Endothelial cell of umbilical vein (primary cell): ENCODE measurements around the gene TEX29. TPM values are rescaled to one million over a fixed set of nuclear protein-coding genes. Genes with fewer than 3 reads are reported as not detected.

Experiments
- BruUV-seq: library from RNA; stranded (reverse); fragments of 400-500 nt; replicated peaks from 2 replicates; lab custom pipeline; 2021; lab: Mats Ljungman, UMichigan
- CTCF ChIA-PET: fragments of 300-600, 350-600 bp; sonication (Branson Sonifier 250); formaldehyde crosslinking; loops from one replicate; lab custom pipeline; 2021; ENCODE audit warnings: antibody characterized with exemption, inconsistent platforms; lab: Charles Lee
- POLR2A ChIA-PET: fragments of 300-600, 350-600 bp; sonication (Branson Sonifier 250); formaldehyde crosslinking; loops from one replicate; lab custom pipeline; 2021; ENCODE audit warnings: antibody characterized with exemption, inconsistent platforms; lab: Charles Lee
- DNase-seq: peaks from one replicate; pipeline ENCODE4 v3.0.0-alpha.2; 2011; ENCODE audit warnings: low read depth, low spot score
- FAIRE-seq: peaks from 2 replicates; lab custom pipeline; 2011; peaks lifted over from hg19 to GRCh38; lab: Jason Lieb, UNC
- H2AFZ ChIP-seq: 2 replicates; pipeline ENCODE4 v1.6.0; 2012; ENCODE audit warnings: low read depth, low read length, control low read depth, inconsistent platforms
- H3K27ac ChIP-seq: 2 replicates; pipeline ENCODE4 v1.5.1; 2011; ENCODE audit warnings: low read depth, mild to moderate bottlenecking, control low read depth, low read length, moderate library complexity; ENCODE audit not compliant: insufficient read depth
- H3K27me3 ChIP-seq, 2 experiments: 2 replicates each; pipeline versions ENCODE4 v1.6.0 to v1.6.1; 2011; ENCODE audit warnings: low read length in 2 of 2, mixed read lengths in 1 of 2; ENCODE audit not compliant: control insufficient read depth in 2 of 2, insufficient read depth in 2 of 2
- H3K36me3 ChIP-seq, 2 experiments: 2 replicates in 1 of 2; 3 replicates in 1 of 2; pipeline ENCODE4 v1.5.1; 2011; ENCODE audit warnings: low read length in 2 of 2, mild to moderate bottlenecking in 1 of 2, moderate library complexity in 1 of 2; ENCODE audit not compliant: control insufficient read depth in 2 of 2, insufficient read depth in 2 of 2; ENCODE audit errors: extremely low read depth in 1 of 2
- H3K4me1 ChIP-seq: 3 replicates; pipeline ENCODE4 v1.5.1; 2011; ENCODE audit warnings: mild to moderate bottlenecking, low read length; ENCODE audit not compliant: control insufficient read depth, insufficient read depth; ENCODE audit errors: extremely low read depth
- H3K4me2 ChIP-seq: 2 replicates; pipeline ENCODE4 v1.6.1; 2011; ENCODE audit warnings: low read length, control low read depth, mixed read lengths; ENCODE audit not compliant: insufficient read depth
- H3K4me3 ChIP-seq, 3 experiments: fragments of 200-600 bp in 1 of 3; sonication (generic), shearing (Covaris generic) in 1 of 3; replicated peaks in 1 of 3; 2 replicates each; pipeline ENCODE4 v1.5.1; 2011 to 2016; ENCODE audit warnings: control low read depth in 3 of 3, low read length in 3 of 3, mild to moderate bottlenecking in 2 of 3, inconsistent platforms in 1 of 3, low read depth in 1 of 3, moderate library complexity in 1 of 3; ENCODE audit not compliant: insufficient read depth in 1 of 3
- H3K79me2 ChIP-seq: 2 replicates; pipeline ENCODE4 v1.6.0; 2012; ENCODE audit warnings: low read length, inconsistent platforms; ENCODE audit not compliant: control insufficient read depth, insufficient read depth
- H3K9ac ChIP-seq: replicated peaks from 2 replicates; pipeline ENCODE3; 2011; ENCODE audit warnings: low read length, control low read depth; ENCODE audit not compliant: insufficient read depth; ENCODE audit errors: extremely low read depth
- H3K9me1 ChIP-seq: replicated peaks from 3 replicates; pipeline ENCODE4 v1.6.0; 2011; ENCODE audit warnings: mild to moderate bottlenecking, low read length; ENCODE audit not compliant: control insufficient read depth, insufficient read depth; ENCODE audit errors: extremely low read depth
- H3K9me3 ChIP-seq: replicated peaks from 2 replicates; pipeline ENCODE4 v1.5.1; 2012; ENCODE audit warnings: low read length, inconsistent platforms; ENCODE audit not compliant: control insufficient read depth, insufficient read depth
- H4K20me1 ChIP-seq: replicated peaks from 2 replicates; pipeline ENCODE3; 2011; ENCODE audit warnings: mild to moderate bottlenecking, low read length; ENCODE audit not compliant: control insufficient read depth, insufficient read depth; ENCODE audit errors: extremely low read depth
- CTCF ChIP-seq, 2 donors: IDR thresholded peaks; 1 replicate in 1 of 2; 2 replicates in 1 of 2; pipeline ENCODE4 v1.5.1; 2011; ENCODE audit warnings: low read length in 2 of 2, mild to moderate bottlenecking in 2 of 2, moderate library complexity in 2 of 2, control low read depth in 1 of 2, inconsistent platforms in 1 of 2, low read depth in 1 of 2; ENCODE audit not compliant: insufficient read depth in 1 of 2; ENCODE audit errors: extremely low read depth in 1 of 2
- EZH2 ChIP-seq: IDR thresholded peaks from 2 replicates; pipeline ENCODE4 v1.6.1; 2012; ENCODE audit warnings: borderline replicate concordance, low read depth, mild to moderate bottlenecking, moderate library complexity, low read length, inconsistent platforms; ENCODE audit not compliant: severe bottlenecking
- FOS ChIP-seq: IDR thresholded peaks from 2 replicates; pipeline ENCODE4 v1.6.1; 2011; ENCODE audit warnings: mild to moderate bottlenecking, low read length, moderate library complexity, borderline replicate concordance; ENCODE audit not compliant: insufficient read depth
- GATA2 ChIP-seq: IDR thresholded peaks from 2 replicates; pipeline ENCODE4 v1.7.0; 2011; ENCODE audit warnings: low read depth, mild to moderate bottlenecking, moderate library complexity, mixed read lengths, low read length; ENCODE audit not compliant: insufficient read length, insufficient read depth
- JUN ChIP-seq: IDR thresholded peaks from 2 replicates; pipeline ENCODE4 v1.6.1; 2011; ENCODE audit warnings: borderline replicate concordance, low read depth; ENCODE audit not compliant: insufficient read length, insufficient read depth
- MYC ChIP-seq: IDR thresholded peaks from one replicate; pipeline ENCODE4 v1.6.1; 2011; ENCODE audit warnings: mild to moderate bottlenecking, low read depth, low read length
- POLR2A ChIP-seq: IDR thresholded peaks from 2 replicates; pipeline ENCODE4 v1.6.1; 2012; ENCODE audit warnings: low read depth, mild to moderate bottlenecking, control low read depth, low read length
- POLR2AphosphoS5 ChIP-seq: IDR thresholded peaks from 2 replicates; pipeline ENCODE4 v1.6.1; 2012; ENCODE audit warnings: low read depth, mild to moderate bottlenecking, control low read depth, low read length, moderate library complexity; ENCODE audit not compliant: insufficient read depth
- dilution Hi-C: fragments of 300-500 bp; cut with MboI; formaldehyde crosslinking; loops from one replicate; pipeline ENCODE4 v1.15.0; 2019; ENCODE audit warnings: low sequenced_read_pairs; ENCODE audit not compliant: extremely low pct_ligation_motif_present
- intact Hi-C: fragments of 100-400 bp; cut with micrococcal nuclease; formaldehyde crosslinking; loops from one replicate; pipeline ENCODE4 v1.10.0; 2022
- polyA plus RNA-seq, 4 experiments: library from polyadenylated mRNA; depleted of rRNA in 3 of 4; stranded (reverse) in 3 of 4; unstranded in 1 of 4; fragments of >200 nt; gene quantifications; 2 replicates each; pipeline versions ENCODE4 v1.2.1 to v1.2.3, GENCODE V29; 2011 to 2012; ENCODE audit warnings: missing spikeins in 1 of 4
- total RNA-seq: library from RNA; stranded (reverse); gene quantifications from 2 replicates; pipeline ENCODE4 v1.2.3, GENCODE V29; 2021
- TF ChIP-seq, protein P1 (sequence below): IDR thresholded peaks from 2 replicates; pipeline ENCODE4 v1.6.1; 2011; ENCODE audit not compliant: insufficient read depth, insufficient read length

Gene TEX29
- total and polyA plus RNA-seq, 2 donors (not counting 3 experiments of a cell fraction or from before 2014, with no cell fraction given), result 0.44 TPM; not detected in 1

DNA sequence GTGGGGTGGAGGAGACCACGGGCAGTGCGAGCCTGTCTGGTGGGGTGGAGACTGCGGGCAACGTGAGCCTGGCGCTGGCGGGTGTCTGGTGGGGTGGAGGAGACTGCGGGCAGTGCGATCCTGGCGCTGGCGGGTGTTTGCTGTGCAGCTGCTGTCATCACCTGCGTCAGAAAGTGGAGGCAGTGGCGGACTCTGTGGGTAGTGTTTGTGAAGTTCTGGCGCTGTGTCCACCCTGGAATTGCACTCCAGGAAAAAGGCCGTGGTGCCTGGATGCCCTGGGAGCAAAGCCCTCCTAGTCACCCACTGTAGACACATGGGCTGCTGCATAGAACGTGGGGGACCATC, 6.2 kb downstream of the TEX29 start:
- TF ChIP-seq, protein P1, sequence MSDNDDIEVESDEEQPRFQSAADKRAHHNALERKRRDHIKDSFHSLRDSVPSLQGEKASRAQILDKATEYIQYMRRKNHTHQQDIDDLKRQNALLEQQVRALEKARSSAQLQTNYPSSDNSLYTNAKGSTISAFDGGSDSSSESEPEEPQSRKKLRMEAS, result no peak
- TF ChIP-seq EZH2 (no peak), JUN (no peak), CTCF (IDR thresholded peaks at IDR 0.05; ENCODE audit: extremely low read depth in 1 of 2, insufficient read depth in 1 of 2, low read depth in 1 of 2, low read length in 2 of 2) (no peak), GATA2 (no peak), POLR2A (no peak), MYC (no peak), FOS (no peak), POLR2AphosphoS5 (no peak)
- intact Hi-C loops (no loop called here), dilution Hi-C loops (no loop called here)
- ChIA-PET CTCF (no interaction called here), POLR2A (no interaction called here)
- no peak overlapping the region for H3K9ac ChIP-seq
- no peak overlapping the region for H2AFZ ChIP-seq
- no peak for FAIRE-seq
- H3K4me2 ChIP-seq, result no peak overlapping the region
- H4K20me1 ChIP-seq, result no peaks in the 10 kb centered on the region
- no peaks in the 10 kb centered on the region for H3K9me3 ChIP-seq
- no peak overlapping the region for H3K27ac ChIP-seq
- no peaks in the 10 kb centered on the region for H3K79me2 ChIP-seq
- H3K9me1 ChIP-seq, result no peaks in the 10 kb centered on the region
- no peak for DNase-seq
- no peak overlapping the region for H3K4me3 ChIP-seq
- BruUV-seq, result no TSS peak
- H3K36me3 ChIP-seq, result no peaks in the 10 kb centered on the region
- no peaks in the 10 kb centered on the region for H3K4me1 ChIP-seq
- no peaks in the 10 kb centered on the region for H3K27me3 ChIP-seq
